ENCODE data around the gene KCNJ9.

The KCNJ9 gene

GRCh38 chr1:160127865-160128523 lies 46.7 kb downstream of the KCNJ9 start:
- DNase-seq, result no peak

DNA sequence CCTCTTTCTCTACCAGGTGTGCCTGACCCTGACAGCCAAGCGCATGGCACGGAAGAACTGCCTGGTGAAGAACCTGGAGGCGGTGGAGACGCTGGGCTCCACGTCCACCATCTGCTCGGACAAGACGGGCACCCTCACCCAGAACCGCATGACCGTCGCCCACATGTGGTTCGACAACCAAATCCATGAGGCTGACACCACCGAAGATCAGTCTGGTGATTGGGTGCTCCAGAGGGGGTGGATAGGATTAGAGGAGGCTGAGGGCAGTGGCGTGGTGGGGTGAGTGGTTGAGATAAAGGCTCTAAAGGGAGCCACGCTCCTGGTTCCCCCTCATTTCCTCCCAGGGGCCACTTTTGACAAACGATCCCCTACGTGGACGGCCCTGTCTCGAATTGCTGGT lies 47.3 kb downstream of the KCNJ9 start:
- no peak for DNase-seq

DNA sequence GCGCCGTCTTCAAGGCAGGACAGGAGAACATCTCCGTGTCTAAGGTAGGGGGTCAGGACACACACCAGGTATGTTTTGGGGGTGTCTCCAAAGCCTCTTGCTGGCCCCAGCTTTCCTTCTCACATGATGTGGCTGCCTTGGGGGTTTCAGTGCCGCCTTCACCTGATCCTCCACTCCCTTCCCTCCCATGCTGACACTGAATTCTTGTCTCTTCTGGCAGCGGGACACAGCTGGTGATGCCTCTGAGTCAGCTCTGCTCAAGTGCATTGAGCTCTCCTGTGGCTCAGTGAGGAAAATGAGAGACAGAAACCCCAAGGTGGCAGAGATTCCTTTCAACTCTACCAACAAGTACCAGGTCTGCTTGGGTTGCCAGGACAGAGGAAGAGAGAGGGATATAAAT lies 47.7 kb downstream of the KCNJ9 start:
- DNase-seq, result no peak

GRCh38 chr1:160129558-160129957 lies 48.2 kb downstream of the KCNJ9 start:
- DNase-seq, result no peak

DNA sequence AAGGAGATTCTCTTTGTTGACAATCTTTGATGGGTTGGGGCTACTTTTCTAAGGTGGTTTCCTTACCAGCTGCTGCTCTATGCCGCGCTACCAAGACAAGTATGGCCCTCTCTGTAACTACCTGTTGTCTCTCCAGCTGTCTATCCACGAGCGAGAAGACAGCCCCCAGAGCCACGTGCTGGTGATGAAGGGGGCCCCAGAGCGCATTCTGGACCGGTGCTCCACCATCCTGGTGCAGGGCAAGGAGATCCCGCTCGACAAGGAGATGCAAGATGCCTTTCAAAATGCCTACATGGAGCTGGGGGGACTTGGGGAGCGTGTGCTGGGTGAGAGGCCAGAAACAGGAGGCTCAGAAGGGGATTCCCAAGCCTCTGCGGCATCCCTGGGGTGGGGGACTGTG lies 48.6 kb downstream of the KCNJ9 start:
- no peak for DNase-seq

- DNase-seq, result no peak
Observed at GRCh38 chr1:160130486-160130885, 49.1 kb downstream of the KCNJ9 start.

DNA sequence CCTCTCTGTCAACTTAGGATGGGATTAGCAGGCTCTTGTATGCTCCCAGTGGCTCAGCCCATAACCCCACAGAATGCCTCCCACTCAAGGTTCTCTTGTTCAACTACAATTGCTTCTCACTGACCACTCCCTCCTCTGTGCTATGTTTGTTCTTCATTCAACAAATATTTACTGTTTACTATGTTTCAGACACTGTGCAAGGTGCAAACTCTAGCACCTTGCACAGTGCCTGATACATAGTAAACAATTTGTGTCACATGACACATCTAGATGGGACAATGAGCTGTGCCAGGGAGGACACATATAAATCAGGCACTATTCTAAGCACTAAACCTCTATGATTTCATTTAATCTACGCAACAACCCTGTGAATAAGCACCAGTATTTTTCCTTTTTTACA lies 49.6 kb downstream of the KCNJ9 start:
- DNase-seq, result no peak

GRCh38 chr1:160131803-160132565 lies 50.6 kb downstream of the KCNJ9 start:
- DNase-seq, result no peak

GRCh38 chr1:160133990-160134770 lies 52.8 kb downstream of the KCNJ9 start:
- DNase-seq, result no peak

DNA sequence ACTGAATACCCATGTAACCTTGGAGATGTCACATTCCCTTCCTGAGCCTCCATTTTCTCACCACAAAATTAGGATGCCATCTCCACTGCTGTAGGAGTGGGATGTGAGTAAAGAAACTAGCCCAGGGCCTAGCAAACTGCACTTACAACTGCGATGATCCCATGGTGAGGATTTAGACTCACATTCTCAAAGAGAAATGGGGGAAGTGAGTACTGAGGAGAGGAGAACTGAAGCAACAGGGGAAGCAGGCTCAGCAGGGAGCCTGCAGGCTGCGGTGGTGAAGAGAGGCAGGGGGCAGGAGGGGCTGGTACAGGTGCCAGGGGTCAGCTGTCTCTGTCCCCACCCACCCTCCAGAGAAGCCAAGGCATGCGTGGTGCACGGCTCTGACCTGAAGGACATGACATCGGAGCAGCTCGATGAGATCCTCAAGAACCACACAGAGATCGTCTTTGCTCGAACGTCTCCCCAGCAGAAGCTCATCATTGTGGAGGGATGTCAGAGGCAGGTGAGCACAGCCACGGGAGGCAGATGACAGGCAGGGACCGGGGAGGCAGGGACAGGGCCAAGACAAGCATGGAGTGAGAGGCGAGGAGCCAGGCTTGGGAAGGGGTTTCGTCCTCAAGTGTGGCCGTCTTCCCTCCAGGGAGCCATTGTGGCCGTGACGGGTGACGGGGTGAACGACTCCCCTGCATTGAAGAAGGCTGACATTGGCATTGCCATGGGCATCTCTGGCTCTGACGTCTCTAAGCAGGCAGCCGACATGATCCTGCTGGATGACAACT lies 53.6 kb downstream of the KCNJ9 start:
- no peak for DNase-seq

- no peak for DNase-seq
Observed at GRCh38 chr1:160136121-160136925, 55.0 kb downstream of the KCNJ9 start.

DNA sequence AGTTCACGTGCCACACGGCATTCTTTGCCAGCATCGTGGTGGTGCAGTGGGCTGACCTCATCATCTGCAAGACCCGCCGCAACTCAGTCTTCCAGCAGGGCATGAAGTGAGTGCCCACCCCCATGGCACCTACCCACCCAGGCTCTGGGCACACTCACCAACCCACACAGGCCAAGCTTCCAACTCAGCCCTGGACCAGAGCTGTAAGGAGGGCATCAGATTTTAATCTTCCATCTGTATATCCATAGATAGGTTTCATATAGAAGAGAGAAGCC lies 55.5 kb downstream of the KCNJ9 start:
- DNase-seq, result no peak

DNA sequence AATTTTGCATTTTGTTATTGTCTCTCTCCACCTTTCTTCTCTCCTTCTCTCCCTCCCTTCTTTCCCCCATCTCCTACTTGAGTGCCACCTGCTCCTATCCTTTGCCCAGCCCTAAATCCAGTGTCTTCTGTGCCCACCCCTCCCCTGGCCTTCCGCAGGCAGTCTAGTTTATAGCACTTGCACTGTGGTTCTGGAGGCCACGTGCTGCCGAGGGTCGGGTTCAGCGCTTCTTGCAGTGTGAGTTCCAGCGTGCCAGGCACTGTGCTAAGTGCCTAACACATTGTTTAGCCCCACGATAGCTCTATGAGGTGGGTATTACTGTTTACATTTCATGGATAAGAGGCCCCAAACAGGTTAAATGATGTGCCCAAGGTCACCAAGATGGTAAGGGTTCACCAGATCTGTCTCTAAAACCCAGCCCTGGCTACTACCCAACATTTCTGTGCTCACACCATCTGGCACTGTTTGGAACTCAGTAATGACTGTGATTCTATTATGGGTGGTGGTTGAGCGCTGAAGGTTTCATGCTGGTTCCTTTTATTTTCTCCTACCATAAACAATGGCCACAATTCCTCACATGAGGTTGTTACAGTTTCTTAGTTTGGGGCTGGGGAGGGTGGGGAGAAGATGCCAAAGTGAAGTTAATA lies 56.0 kb downstream of the KCNJ9 start:
- no peak for DNase-seq

DNA sequence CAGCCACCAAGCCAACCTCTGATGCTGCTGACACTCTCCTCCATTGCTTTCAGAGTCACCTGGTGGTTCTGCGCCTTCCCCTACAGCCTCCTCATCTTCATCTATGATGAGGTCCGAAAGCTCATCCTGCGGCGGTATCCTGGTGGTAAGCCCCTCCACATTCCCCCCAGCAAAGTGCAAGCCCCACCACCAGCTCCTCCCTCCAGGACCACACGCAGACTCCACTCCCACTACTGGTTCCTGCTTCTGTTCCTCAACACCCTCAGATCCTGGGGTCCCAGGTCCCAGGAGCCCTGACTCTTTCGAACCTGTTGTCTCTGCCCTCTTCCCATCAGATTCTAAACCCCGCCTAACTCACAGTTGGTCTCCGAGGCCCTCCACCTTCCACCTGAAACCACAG lies 58.5 kb downstream of the KCNJ9 start:
- DNase-seq, result no peak
